Central memory CD8-positive, alpha-beta T cell (primary cell): ENCODE results near the gene RFPL2.
"Not testable (repeated sequence)": the region's sequence is repeated elsewhere in the genome, so short reads cannot be mapped to it uniquely, and the experiment has no call there.

Experiments used
- ATAC-seq: fragments of 150-1000 bp; cut with Tn5 transposase; replicated peaks from 2 replicates; pipeline ENCODE4 v1.10.0; 2022; ENCODE audit warnings: mild to moderate bottlenecking, moderate FRiP score, moderate number of reproducible peaks; ENCODE audit not compliant: poor library complexity, severe bottlenecking; ENCODE audit errors: extremely low read depth
- DNase-seq, 2 donors: peaks; one replicate each; pipeline ENCODE4 v3.0.0; 2021; ENCODE audit warnings: low spot score in 2 of 2
- H3K27ac Mint-ChIP-seq: one replicate; pipeline ENCODE4 v1.8.0; 2022; ENCODE audit warnings: low read depth, mild to moderate bottlenecking, moderate library complexity, mixed read lengths
- H3K27me3 Mint-ChIP-seq: one replicate; pipeline ENCODE4 v1.8.0; 2022; ENCODE audit warnings: mixed read lengths
- H3K36me3 Mint-ChIP-seq: one replicate; pipeline ENCODE4 v1.8.0; 2022; ENCODE audit warnings: mild to moderate bottlenecking, moderate library complexity, mixed read lengths; ENCODE audit not compliant: insufficient read depth
- H3K4me1 Mint-ChIP-seq: one replicate; pipeline ENCODE4 v1.8.0; 2022; ENCODE audit warnings: mixed read lengths
- H3K4me3 Mint-ChIP-seq: one replicate; pipeline ENCODE4 v1.8.0; 2022; ENCODE audit warnings: mild to moderate bottlenecking, moderate library complexity, mixed read lengths
- H3K9me3 Mint-ChIP-seq: one replicate; pipeline ENCODE4 v1.8.0; 2022; ENCODE audit warnings: mixed read lengths

The RFPL2 gene

GRCh38 chr22:32148372-32148771, 56.5 kb downstream of the RFPL2 start:
- ATAC-seq, H3K4me3 Mint-ChIP-seq: not testable (repeated sequence)
- peaks cover 21% of the 10 kb centered on the region for H3K4me1 Mint-ChIP-seq

GRCh38 chr22:32147128-32147527, 57.7 kb downstream of the RFPL2 start:
- DNase-seq, ATAC-seq, H3K4me3 Mint-ChIP-seq, H3K9me3 Mint-ChIP-seq, H3K27ac Mint-ChIP-seq, H3K36me3 Mint-ChIP-seq: not testable (repeated sequence)
- Mint-ChIP-seq H3K4me1 (peaks cover 12% of the 10 kb centered on the region), H3K27me3 (peaks cover 16% of the 10 kb centered on the region)

More at GRCh38 chr22:32148372-32148771, 56.5 kb downstream of the RFPL2 start:
- H3K36me3 Mint-ChIP-seq, H3K27ac Mint-ChIP-seq, H3K9me3 Mint-ChIP-seq, DNase-seq: not testable (repeated sequence)
- peaks cover 16% of the 10 kb centered on the region for H3K27me3 Mint-ChIP-seq

- Mint-ChIP-seq H3K36me3 (peaks cover 2% of the 10 kb centered on the region), H3K4me3 (no peak overlapping the region), H3K9me3 (peaks cover 5% of the 10 kb centered on the region), H3K27ac (peak overlapping the region; percentile 75), H3K27me3 (peaks cover 16% of the 10 kb centered on the region), H3K4me1 (peaks cover 12% of the 10 kb centered on the region)
- DNase-seq = no peak
- no peak for ATAC-seq
Observed at GRCh38 chr22:32144496-32145274, 60.2 kb downstream of the RFPL2 start.

GRCh38 chr22:32142600-32142999, 62.3 kb downstream of the RFPL2 start:
- ATAC-seq (no peak), DNase-seq (no peak)
- H3K27ac Mint-ChIP-seq = peak overlapping the region; percentile 45
- H3K36me3 Mint-ChIP-seq = peaks cover 9% of the 10 kb centered on the region
- H3K4me1 Mint-ChIP-seq = peaks cover 20% of the 10 kb centered on the region
- H3K9me3 Mint-ChIP-seq = peaks cover 4% of the 10 kb centered on the region
- H3K27me3 Mint-ChIP-seq = no peaks in the 10 kb centered on the region
- H3K4me3 Mint-ChIP-seq = no peak overlapping the region

- H3K27me3 Mint-ChIP-seq, H3K4me3 Mint-ChIP-seq, ATAC-seq, H3K9me3 Mint-ChIP-seq, DNase-seq, H3K27ac Mint-ChIP-seq: not testable (repeated sequence)
- Mint-ChIP-seq H3K4me1 (peaks cover 24% of the 10 kb centered on the region), H3K36me3 (peaks cover 11% of the 10 kb centered on the region)
Observed at GRCh38 chr22:32140688-32141087, 64.2 kb downstream of the RFPL2 start.
